Smooth muscle cell (in vitro differentiated cells): ENCODE data around the gene PYY. TPM values are rescaled to one million over a fixed set of nuclear protein-coding genes. Genes with fewer than 3 reads are reported as not detected.
"Not testable (repeated sequence)": the region's sequence is repeated elsewhere in the genome, so short reads cannot be mapped to it uniquely, and the experiment has no call there.

Experiments used
- DNase-seq: peaks from one replicate; lab custom pipeline; 2025; ENCODE audit not compliant: unreplicated experiment; lab: John Stamatoyannopoulos, UW
- H2AFZ ChIP-seq: fragments of 200-600 bp; sonication (generic); 2 replicates; pipeline ENCODE4 v1.6.0; 2016; ENCODE audit warnings: antibody characterized with exemption, low read depth, mild to moderate bottlenecking
- H3F3A ChIP-seq: fragments of 200-600 bp; sonication (generic); 2 replicates; pipeline ENCODE4 v1.6.0; 2017; ENCODE audit warnings: antibody characterized with exemption, low read depth
- H3K27ac ChIP-seq: fragments of 200-600 bp; sonication (generic); 2 replicates; pipeline ENCODE4 v1.5.1; 2016; ENCODE audit warnings: low read depth, mild to moderate bottlenecking
- H3K27me3 ChIP-seq: fragments of 200-600 bp; sonication (generic); 2 replicates; pipeline ENCODE4 v1.6.1; 2016; ENCODE audit warnings: low read depth, mild to moderate bottlenecking
- H3K36me3 ChIP-seq: fragments of 200-600 bp; sonication (generic); 2 replicates; pipeline ENCODE4 v1.5.1; 2016; ENCODE audit warnings: low read depth
- H3K4me1 ChIP-seq: fragments of 200-600 bp; sonication (generic); 2 replicates; pipeline ENCODE4 v1.5.1; 2016; ENCODE audit warnings: low read depth
- H3K4me2 ChIP-seq: fragments of 200-600 bp; sonication (generic); 2 replicates; pipeline ENCODE4 v1.6.0; 2016; ENCODE audit warnings: mild to moderate bottlenecking
- H3K4me3 ChIP-seq: fragments of 200-600 bp; sonication (generic); 2 replicates; pipeline ENCODE4 v1.5.1; 2016; ENCODE audit warnings: mild to moderate bottlenecking
- H3K79me2 ChIP-seq: fragments of 200-600 bp; sonication (generic); 2 replicates; pipeline ENCODE4 v1.6.0; 2016; ENCODE audit warnings: low read depth, mild to moderate bottlenecking
- H3K9ac ChIP-seq: fragments of 200-600 bp; sonication (generic); 2 replicates; pipeline ENCODE4 v1.6.0; 2016; ENCODE audit warnings: low read depth
- H3K9me3 ChIP-seq: fragments of 200-600 bp; sonication (generic); replicated peaks from 2 replicates; pipeline ENCODE4 v1.5.1; 2016; ENCODE audit warnings: low read depth
- H4K20me1 ChIP-seq: fragments of 200-600 bp; sonication (generic); 2 replicates; pipeline ENCODE4 v1.6.0; 2016; ENCODE audit warnings: low read depth
- CTCF ChIP-seq: fragments of 200-600 bp; sonication (generic); IDR thresholded peaks from 2 replicates; pipeline ENCODE4 v1.5.1; 2017; ENCODE audit warnings: borderline replicate concordance, mild to moderate bottlenecking, antibody characterized with exemption; ENCODE audit not compliant: insufficient read depth, poor library complexity, severe bottlenecking
- WGBS: methylation state at CpG from one replicate; pipeline ENCODE4 v1.1.7; 2016; ENCODE audit warnings: low lambda C conversion rate; 5-methylcytosine and 5-hydroxymethylcytosine counted together
- polyA plus RNA-seq: library from polyadenylated mRNA; unstranded; fragments of >200 nt; fragmentation: Nextera tagmentation; extraction: Ambion mirVana; gene quantifications from 2 replicates; pipeline ENCODE4 v1.2.1, GENCODE V29; 2016
- total RNA-seq: library from RNA; depleted of rRNA; stranded (reverse); fragments of >200 nt; gene quantifications from 2 replicates; pipeline ENCODE4 v1.2.3, GENCODE V29; 2014

Gene PYY
- total and polyA plus RNA-seq, 2 experiments from 2014 or later, result not detected

- no peaks in the 10 kb centered on the region for H3K79me2 ChIP-seq
- no peak overlapping the region for H3K9ac ChIP-seq
- no peak for TF ChIP-seq CTCF
- no peaks in the 10 kb centered on the region for H3K36me3 ChIP-seq
- no peak overlapping the region for H3K27ac ChIP-seq
- WGBS, result 87% methylated on average over 9 of the region's 9 CpGs
- no peaks in the 10 kb centered on the region for H3F3A ChIP-seq
- no peak overlapping the region for H2AFZ ChIP-seq
- no peak for DNase-seq
- no peaks in the 10 kb centered on the region for H4K20me1 ChIP-seq
- H3K27me3 ChIP-seq, result peaks cover 16% of the 10 kb centered on the region
- no peak overlapping the region for H3K4me3 ChIP-seq
- no peak overlapping the region for H3K4me2 ChIP-seq
- H3K9me3 ChIP-seq, result no peaks in the 10 kb centered on the region
- no peaks in the 10 kb centered on the region for H3K4me1 ChIP-seq
Measured at GRCh38 chr17:43967251-43967875, 13.6 kb upstream of the PYY start.

- H3K4me3 ChIP-seq, result no peak overlapping the region
- no peaks in the 10 kb centered on the region for H3K36me3 ChIP-seq
- H3K9ac ChIP-seq, result no peak overlapping the region
- no peaks in the 10 kb centered on the region for H4K20me1 ChIP-seq
- H3K4me2 ChIP-seq, result no peak overlapping the region
- H2AFZ ChIP-seq, result no peak overlapping the region
- H3K27me3 ChIP-seq, result peaks cover 23% of the 10 kb centered on the region
- no peaks in the 10 kb centered on the region for H3K79me2 ChIP-seq
- TF ChIP-seq CTCF, result no peak
- H3K27ac ChIP-seq, result no peak overlapping the region
- no peaks in the 10 kb centered on the region for H3K9me3 ChIP-seq
- H3F3A ChIP-seq, result no peaks in the 10 kb centered on the region
- DNase-seq, result no peak
- 95% methylated on average over 3 of the region's 3 CpGs for WGBS
- no peaks in the 10 kb centered on the region for H3K4me1 ChIP-seq
Measured at GRCh38 chr17:43966276-43966675, 12.5 kb upstream of the PYY start.

- Histone ChIP-seq H3K4me2 (no peak overlapping the region), H3K79me2 (no peaks in the 10 kb centered on the region), H3K9me3 (no peaks in the 10 kb centered on the region), H3K4me1 (no peaks in the 10 kb centered on the region), H3K36me3 (no peaks in the 10 kb centered on the region), H2AFZ (no peak overlapping the region), H3K27me3 (peaks cover 23% of the 10 kb centered on the region), H3K4me3 (no peak overlapping the region), H3K9ac (no peak overlapping the region), H3K27ac (no peak overlapping the region), H3F3A (no peaks in the 10 kb centered on the region), H4K20me1 (no peaks in the 10 kb centered on the region)
- TF ChIP-seq CTCF, result no peak
- no peak for DNase-seq
- 70% methylated on average over 7 of the region's 7 CpGs for WGBS
Measured at GRCh38 chr17:43962479-43962878, 8.7 kb upstream of the PYY start.

- peaks cover 23% of the 10 kb centered on the region for H3K27me3 ChIP-seq
- H3K4me2 ChIP-seq, result no peak overlapping the region
- no peak overlapping the region for H3K27ac ChIP-seq
- no peaks in the 10 kb centered on the region for H3K36me3 ChIP-seq
- H3K9ac ChIP-seq, result no peak overlapping the region
- no peak overlapping the region for H3K4me3 ChIP-seq
- no peaks in the 10 kb centered on the region for H3K9me3 ChIP-seq
- no peaks in the 10 kb centered on the region for H3K4me1 ChIP-seq
- no peak for TF ChIP-seq CTCF
- H4K20me1 ChIP-seq, result no peaks in the 10 kb centered on the region
- DNase-seq, result no peak
- no peak overlapping the region for H2AFZ ChIP-seq
- H3F3A ChIP-seq, result no peaks in the 10 kb centered on the region
- no peaks in the 10 kb centered on the region for H3K79me2 ChIP-seq
- WGBS, result 88% methylated on average over 2 of the region's 2 CpGs
Measured at GRCh38 chr17:43961954-43962353, 8.2 kb upstream of the PYY start.

- H2AFZ ChIP-seq, H3K4me2 ChIP-seq, H3K4me3 ChIP-seq, H3K27ac ChIP-seq, H3K36me3 ChIP-seq, H4K20me1 ChIP-seq, H3F3A ChIP-seq, H3K79me2 ChIP-seq, H3K9ac ChIP-seq, DNase-seq, H3K4me1 ChIP-seq, H3K9me3 ChIP-seq: not testable (repeated sequence)
- peaks cover 23% of the 10 kb centered on the region for H3K27me3 ChIP-seq
- WGBS, result 94% methylated on average over 6 of the region's 6 CpGs
Measured at GRCh38 chr17:43961292-43961691, 7.6 kb upstream of the PYY start.
